Lower leg skin (tissue), 3 donors: ENCODE data around the gene ALPP.

Experiments used
- CTCF ChIP-seq, 3 donors: fragments of 450-650 bp; IDR thresholded peaks; one replicate each; pipeline ENCODE4 v1.5.1; 2016; ENCODE audit warnings: antibody characterized with exemption in 3 of 3, mild to moderate bottlenecking in 3 of 3, moderate library complexity in 2 of 3
- POLR2A ChIP-seq, 2 donors: fragments of 450-650 bp; IDR thresholded peaks; one replicate each; pipeline ENCODE4 v1.6.1; 2016 to 2017; ENCODE audit warnings: antibody characterized with exemption in 2 of 2, mild to moderate bottlenecking in 1 of 2, moderate library complexity in 1 of 2

- TF ChIP-seq POLR2A (IDR thresholded peaks at IDR 0.05) (no peak), CTCF (IDR thresholded peaks at IDR 0.05) (no peak)
Observed at GRCh38 chr2:232398293-232399034, 19.9 kb downstream of the ALPP start.
